Stomach (tissue), 9 donors: ENCODE measurements around the gene AADACL4. TPM values are rescaled to one million over a fixed set of nuclear protein-coding genes. Genes with fewer than 3 reads are reported as not detected.
A peak's percentile ranks its signal among the peaks of the same experiment; 100 is the strongest.
"Not testable (repeated sequence)": the region's sequence is repeated elsewhere in the genome, so short reads cannot be mapped to it uniquely, and the experiment has no call there.

ENCODE experiments used
- DNase-seq, 2 donors: peaks; one replicate each; pipeline versions ENCODE4 v3.0.0 to v3.0.0-alpha.2; 2013 to 2019
- H3K27ac ChIP-seq, 5 donors: fragments of 200-600 bp in 4 of 5; sonication (generic) in 4 of 5; one replicate each; pipeline ENCODE4 v1.5.1; 2013 to 2019; ENCODE audit warnings: mild to moderate bottlenecking in 1 of 5, moderate library complexity in 1 of 5
- H3K27me3 ChIP-seq, 3 donors: fragments of 200-600 bp; sonication (generic); one replicate each; pipeline ENCODE4 v1.5.1; 2017 to 2019; ENCODE audit warnings: mixed run types in 1 of 3
- H3K36me3 ChIP-seq, 4 donors: fragments of 200-600 bp; sonication (generic); 1 replicate in 3 of 4; 2 replicates in 1 of 4; pipeline ENCODE4 v1.5.1; 2016 to 2019
- H3K4me1 ChIP-seq, 4 donors: fragments of 200-600 bp; sonication (generic); one replicate each; pipeline ENCODE4 v1.5.1; 2016 to 2019
- H3K4me3 ChIP-seq, 4 donors: fragments of 200-600 bp; sonication (generic) in 3 of 4; one replicate each; pipeline ENCODE4 v1.5.1; 2016 to 2019; ENCODE audit warnings: mild to moderate bottlenecking in 1 of 4
- H3K9me3 ChIP-seq, 4 donors: fragments of 200-600 bp; sonication (generic); one replicate each; pipeline ENCODE4 v1.5.1; 2016 to 2019
- EP300 ChIP-seq: sonication (generic); formaldehyde crosslinking; IDR thresholded peaks from one replicate; pipeline ENCODE4 v1.6.1; 2017; ENCODE audit warnings: antibody characterized with exemption
- POLR2A ChIP-seq, 4 donors: fragments of 450-650 bp; IDR thresholded peaks; one replicate each; pipeline ENCODE4 v1.6.1; 2016; ENCODE audit warnings: antibody characterized with exemption in 4 of 4, control low read depth in 2 of 4, mild to moderate bottlenecking in 1 of 4, moderate library complexity in 1 of 4
- POLR2AphosphoS5 ChIP-seq, 3 donors: sonication (generic); formaldehyde crosslinking; IDR thresholded peaks; one replicate each; pipeline ENCODE4 v1.6.1; 2016; ENCODE audit warnings: antibody characterized with exemption in 3 of 3
- WGBS, 5 donors: extraction: QIAGEN DNeasy Blood & Tissue Kit in 3 of 5; methylation state at CpG; one replicate each; pipeline versions ENCODE4 v1.1.5 to v1.1.7; 2013 to 2018; 5-methylcytosine and 5-hydroxymethylcytosine counted together
- intact Hi-C: fragments of 100-400 bp; cut with DNase I; formaldehyde crosslinking; loops from one replicate; pipeline ENCODE4 v1.15.1; 2023; ENCODE audit warnings: low total_unique reads
- polyA plus RNA-seq, 3 donors: library from polyadenylated mRNA; stranded (reverse); fragments of 200-250 nt; gene quantifications; one replicate each; pipeline ENCODE4 v1.2.3, GENCODE V29; 2013
- total RNA-seq, 5 donors: library from RNA; depleted of rRNA; stranded (reverse); fragments of >200 nt; gene quantifications; one replicate each; pipeline versions ENCODE4 v1.1.0 to v1.2.3, GENCODE V29; 2014 to 2016
- TF ChIP-seq, protein P1 (sequence below), 7 experiments: fragments of 450-650 bp in 4 of 7; fragments of 200-600 bp in 3 of 7; sonication (generic) in 3 of 7; IDR thresholded peaks; one replicate each; pipeline ENCODE4 v1.5.1; 2016 to 2019; ENCODE audit warnings: antibody characterized with exemption in 7 of 7, control low read depth in 2 of 7, mild to moderate bottlenecking in 1 of 7
- donor health status: healthy with polysubstance abuse.
- donor health status: Bipolar disorder and iron deficiency.
- donor health status: healthy.

The AADACL4 gene
- total and polyA plus RNA-seq, 8 donors, result not detected

DNA sequence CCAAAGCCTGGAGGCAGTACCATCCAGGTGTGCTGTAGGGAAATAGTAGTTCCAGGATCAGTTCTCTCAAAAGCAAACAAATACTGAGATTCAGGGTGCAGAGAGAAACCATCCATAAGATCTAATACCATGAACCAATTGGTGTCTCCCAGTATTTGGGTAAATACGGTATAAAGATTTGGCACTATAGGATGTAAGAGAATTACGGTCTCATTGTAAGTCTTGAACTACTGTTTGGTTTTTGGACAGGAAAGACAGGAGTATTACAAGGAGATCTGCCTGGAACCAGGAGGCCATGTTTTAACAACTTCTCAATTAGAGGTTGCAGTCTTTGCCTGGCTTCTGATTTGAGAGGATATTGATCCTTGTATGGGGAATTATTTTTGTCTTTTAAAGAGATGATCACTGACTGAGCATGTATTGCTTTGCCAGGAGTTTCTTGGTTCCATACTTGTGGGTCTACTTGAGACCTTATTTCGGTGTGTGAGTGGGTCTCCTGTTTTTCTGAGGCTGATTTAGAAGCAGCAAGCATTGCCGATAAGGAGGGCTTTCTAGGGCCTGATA lies 10.2 kb downstream of the AADACL4 start:
- H3K36me3 ChIP-seq, result no peaks in the 10 kb centered on the region
- intact Hi-C loops, result loop anchor here (10.0 kb wide), 2 partner anchors 339 to 539 kb away; no protein-coding TSS in a partner anchor
- WGBS, 5 donors, result 63 to 81% (median 73%) methylated on average over 4 of the region's 4 CpGs
- H3K4me1 ChIP-seq, result peaks cover 4 to 25% (median 13%) of the 10 kb centered on the region in 4 donors
- H3K27ac ChIP-seq, result peak overlapping the region in 1 of 5 donors; percentile 9
- H3K27me3 ChIP-seq, result no peaks in the 10 kb centered on the region
- no peak for DNase-seq
- TF ChIP-seq POLR2AphosphoS5 (IDR thresholded peaks at IDR 0.05) (no peak), EP300 (no peak), POLR2A (IDR thresholded peaks at IDR 0.05) (no peak)
- TF ChIP-seq, protein P1, sequence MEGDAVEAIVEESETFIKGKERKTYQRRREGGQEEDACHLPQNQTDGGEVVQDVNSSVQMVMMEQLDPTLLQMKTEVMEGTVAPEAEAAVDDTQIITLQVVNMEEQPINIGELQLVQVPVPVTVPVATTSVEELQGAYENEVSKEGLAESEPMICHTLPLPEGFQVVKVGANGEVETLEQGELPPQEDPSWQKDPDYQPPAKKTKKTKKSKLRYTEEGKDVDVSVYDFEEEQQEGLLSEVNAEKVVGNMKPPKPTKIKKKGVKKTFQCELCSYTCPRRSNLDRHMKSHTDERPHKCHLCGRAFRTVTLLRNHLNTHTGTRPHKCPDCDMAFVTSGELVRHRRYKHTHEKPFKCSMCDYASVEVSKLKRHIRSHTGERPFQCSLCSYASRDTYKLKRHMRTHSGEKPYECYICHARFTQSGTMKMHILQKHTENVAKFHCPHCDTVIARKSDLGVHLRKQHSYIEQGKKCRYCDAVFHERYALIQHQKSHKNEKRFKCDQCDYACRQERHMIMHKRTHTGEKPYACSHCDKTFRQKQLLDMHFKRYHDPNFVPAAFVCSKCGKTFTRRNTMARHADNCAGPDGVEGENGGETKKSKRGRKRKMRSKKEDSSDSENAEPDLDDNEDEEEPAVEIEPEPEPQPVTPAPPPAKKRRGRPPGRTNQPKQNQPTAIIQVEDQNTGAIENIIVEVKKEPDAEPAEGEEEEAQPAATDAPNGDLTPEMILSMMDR (IDR thresholded peaks at IDR 0.05), result no peak
- no peaks in the 10 kb centered on the region for H3K9me3 ChIP-seq
- no peak overlapping the region for H3K4me3 ChIP-seq

DNA sequence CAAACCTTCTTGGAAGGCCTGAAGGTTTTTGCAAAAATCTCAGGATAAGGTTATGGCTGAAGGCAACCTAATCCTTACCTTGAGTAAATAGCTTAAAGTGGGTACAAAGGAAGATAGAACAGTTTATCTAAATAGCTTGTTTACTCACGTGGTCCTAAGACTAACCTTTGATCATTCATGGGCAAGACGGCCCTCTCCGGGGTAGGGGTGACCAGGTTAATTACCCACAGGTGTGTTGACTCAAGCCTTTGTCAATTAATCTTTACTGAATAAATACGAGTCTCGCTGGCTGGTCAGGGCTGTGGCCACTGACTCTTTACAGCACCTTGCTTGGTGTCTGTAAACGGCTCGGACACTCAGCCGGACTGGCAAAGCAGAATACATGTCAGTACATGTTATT lies 10.8 kb downstream of the AADACL4 start:
- 31 to 55% (median 49%) methylated on average over 8 of the region's 8 CpGs for WGBS, 5 donors
- Histone ChIP-seq H3K9me3 (no peaks in the 10 kb centered on the region), H3K4me1 (peaks cover 4 to 25% (median 13%) of the 10 kb centered on the region in 4 donors), H3K36me3 (no peaks in the 10 kb centered on the region), H3K4me3 (no peak overlapping the region), H3K27ac (no peak overlapping the region), H3K27me3 (no peaks in the 10 kb centered on the region)
- peak; percentile 28 to 69 for DNase-seq
- intact Hi-C loops, result loop anchor here (10.0 kb wide), 2 partner anchors 340 to 540 kb away; no protein-coding TSS in a partner anchor
- TF ChIP-seq POLR2AphosphoS5 (IDR thresholded peaks at IDR 0.05) (peak in 2 of 3 donors; percentile 33 to 49), EP300 (no peak), POLR2A (IDR thresholded peaks at IDR 0.05) (no peak)
- TF ChIP-seq, protein P1 (IDR thresholded peaks at IDR 0.05), result no peak

DNA sequence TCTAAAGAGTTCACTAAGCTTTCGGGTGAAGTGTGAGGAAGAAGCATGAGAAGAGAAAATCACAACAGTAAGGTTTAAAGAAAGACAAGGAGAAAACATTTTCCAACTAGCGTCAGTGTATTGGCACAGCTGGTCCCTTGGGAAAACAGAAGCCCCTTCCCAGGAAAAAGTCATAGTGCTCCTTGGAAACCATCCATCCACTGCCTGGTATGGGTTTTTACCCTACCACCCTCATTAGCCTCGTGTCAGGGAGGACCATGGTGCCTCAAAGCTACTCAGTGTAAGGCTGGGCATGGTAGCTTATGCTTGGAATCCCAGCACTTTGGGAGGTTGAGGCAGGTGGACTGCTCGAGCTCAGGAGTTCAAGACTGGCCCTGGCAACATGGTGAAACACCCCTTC lies 12.7 kb downstream of the AADACL4 start:
- no peak for TF ChIP-seq POLR2AphosphoS5 (IDR thresholded peaks at IDR 0.05)
- no peak for TF ChIP-seq EP300
- TF ChIP-seq POLR2A (IDR thresholded peaks at IDR 0.05), result no peak
- TF ChIP-seq, protein P1 (IDR thresholded peaks at IDR 0.05), result no peak
- WGBS, 5 donors, result 88 to 91% (median 90%) methylated on average over 4 of the region's 4 CpGs
- Histone ChIP-seq H3K27me3 (no peaks in the 10 kb centered on the region), H3K27ac (no peak overlapping the region), H3K4me3 (no peak overlapping the region), H3K36me3 (no peaks in the 10 kb centered on the region), H3K9me3 (no peaks in the 10 kb centered on the region), H3K4me1 (peaks cover 0 to 9% (median 7%) of the 10 kb centered on the region in 4 donors)
- DNase-seq, result no peak
- intact Hi-C loops, result loop anchor here (10.0 kb wide), 2 partner anchors 342 to 542 kb away; no protein-coding TSS in a partner anchor

DNA sequence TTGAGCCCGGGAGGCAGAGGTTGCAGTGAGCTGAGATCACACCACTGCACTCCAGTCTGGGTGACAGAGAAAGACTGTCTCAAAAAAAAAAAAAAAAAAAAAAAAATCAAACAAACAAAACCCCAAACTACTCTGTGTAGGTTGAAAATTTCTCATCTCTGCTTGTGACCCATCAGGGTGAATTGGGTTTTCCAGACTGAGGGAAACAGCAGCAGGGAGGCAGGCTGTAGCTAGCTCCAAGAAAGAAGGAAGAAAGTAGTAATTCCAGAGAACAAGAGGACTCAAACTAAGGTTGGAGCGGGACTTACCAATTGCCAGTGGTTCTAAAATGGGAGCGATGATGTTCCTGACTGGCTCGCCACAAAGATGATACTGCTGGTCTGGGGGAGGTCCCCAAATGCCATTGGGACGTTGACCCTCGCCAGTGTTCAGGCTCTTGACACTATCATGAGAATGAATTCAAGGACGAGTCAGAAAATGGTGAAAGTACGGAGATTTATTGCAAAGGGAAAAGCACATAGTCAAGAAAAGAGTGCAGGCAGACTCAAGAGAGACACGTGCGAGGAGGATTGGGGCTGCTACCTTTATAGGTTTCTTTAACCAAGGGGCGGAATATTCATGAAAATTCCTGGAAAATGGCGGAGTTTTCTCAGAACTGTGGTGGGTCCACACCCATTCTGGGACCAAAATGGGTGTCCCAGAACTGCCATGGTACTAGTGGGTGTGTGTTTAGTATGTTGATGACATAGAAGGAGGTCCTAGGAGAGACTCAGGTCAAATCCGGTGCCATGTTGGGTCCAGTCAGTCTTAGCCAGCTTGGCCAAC lies 13.4 kb downstream of the AADACL4 start:
- Histone ChIP-seq H3K27ac (no peak overlapping the region), H3K36me3 (no peaks in the 10 kb centered on the region), H3K4me1 (peaks cover 0 to 9% (median 7%) of the 10 kb centered on the region in 4 donors), H3K9me3 (no peaks in the 10 kb centered on the region), H3K27me3 (no peaks in the 10 kb centered on the region), H3K4me3 (no peak overlapping the region)
- 92 to 96% (median 95%) methylated on average over 13 of the region's 13 CpGs for WGBS, 5 donors
- TF ChIP-seq, protein P1 (IDR thresholded peaks at IDR 0.05), result no peak
- TF ChIP-seq POLR2AphosphoS5 (IDR thresholded peaks at IDR 0.05), result no peak
- TF ChIP-seq EP300, result no peak
- no peak for TF ChIP-seq POLR2A (IDR thresholded peaks at IDR 0.05)
- no peak for DNase-seq
- intact Hi-C loops, result loop anchor here (10.0 kb wide), 2 partner anchors 342 to 542 kb away; no protein-coding TSS in a partner anchor

DNA sequence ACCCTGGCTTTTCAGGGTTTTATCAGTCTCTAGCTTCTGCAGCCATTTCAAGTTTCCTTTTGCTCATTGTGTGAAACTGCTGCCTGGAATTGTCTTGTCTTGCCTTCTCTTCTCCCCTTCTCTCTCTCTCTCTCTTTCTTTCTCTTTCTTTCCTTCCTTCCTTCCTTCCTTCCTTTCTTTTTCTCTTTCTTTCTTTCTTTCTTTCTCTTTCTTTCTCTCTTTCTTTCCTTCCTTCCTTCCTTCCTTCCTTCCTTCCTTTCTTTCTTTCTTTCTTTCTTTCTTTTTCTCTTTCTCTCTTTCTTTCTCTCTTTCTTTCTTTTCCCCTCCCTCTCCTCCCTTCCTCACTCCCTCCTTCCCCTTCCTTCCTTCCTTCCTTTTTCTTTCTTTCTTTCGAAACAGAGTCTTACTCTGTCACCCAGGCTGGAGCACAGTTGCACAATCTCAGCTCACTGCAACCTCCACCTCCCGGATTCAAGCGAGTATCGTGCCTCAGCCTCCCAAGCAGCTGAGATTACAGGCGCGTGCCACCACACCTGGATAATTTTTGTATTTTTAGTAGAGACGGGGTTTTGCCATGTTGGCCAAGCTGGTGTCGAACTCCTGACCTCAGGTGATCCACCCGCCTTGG lies 14.1 kb downstream of the AADACL4 start:
- not testable (repeated sequence) for DNase-seq, H3K27me3 ChIP-seq, H3K36me3 ChIP-seq, H3K9me3 ChIP-seq, H3K4me3 ChIP-seq, H3K4me1 ChIP-seq, H3K27ac ChIP-seq
- intact Hi-C loops, result loop anchor here (10.0 kb wide), 2 partner anchors 343 to 543 kb away; no protein-coding TSS in a partner anchor
- 89 to 96% (median 91%) methylated on average over 8 to 9 of the region's 9 CpGs for WGBS, 5 donors
